Measurements from ENCODE around the gene PPP1R14B.

GRCh38 chr11:64226507-64227051, 20.2 kb downstream of the PPP1R14B start:
- peak; percentile 67 for TF ChIP-seq MAX (IDR thresholded peaks at IDR 0.05)
- no peak for TF ChIP-seq NFATC3 (CRISPR knock-in tag; IDR thresholded peaks at IDR 0.05)
- TF ChIP-seq GABPA (IDR thresholded peaks at IDR 0.05; ENCODE audit: low read depth, low read length) = no peak
- TF ChIP-seq GABPA (CRISPR knock-in tag; IDR thresholded peaks at IDR 0.05; ENCODE audit: low read depth) = peak; percentile 69
- TF ChIP-seq ZSCAN12 (CRISPR knock-in tag; IDR thresholded peaks at IDR 0.05) = no peak
- TF ChIP-seq, protein P1, sequence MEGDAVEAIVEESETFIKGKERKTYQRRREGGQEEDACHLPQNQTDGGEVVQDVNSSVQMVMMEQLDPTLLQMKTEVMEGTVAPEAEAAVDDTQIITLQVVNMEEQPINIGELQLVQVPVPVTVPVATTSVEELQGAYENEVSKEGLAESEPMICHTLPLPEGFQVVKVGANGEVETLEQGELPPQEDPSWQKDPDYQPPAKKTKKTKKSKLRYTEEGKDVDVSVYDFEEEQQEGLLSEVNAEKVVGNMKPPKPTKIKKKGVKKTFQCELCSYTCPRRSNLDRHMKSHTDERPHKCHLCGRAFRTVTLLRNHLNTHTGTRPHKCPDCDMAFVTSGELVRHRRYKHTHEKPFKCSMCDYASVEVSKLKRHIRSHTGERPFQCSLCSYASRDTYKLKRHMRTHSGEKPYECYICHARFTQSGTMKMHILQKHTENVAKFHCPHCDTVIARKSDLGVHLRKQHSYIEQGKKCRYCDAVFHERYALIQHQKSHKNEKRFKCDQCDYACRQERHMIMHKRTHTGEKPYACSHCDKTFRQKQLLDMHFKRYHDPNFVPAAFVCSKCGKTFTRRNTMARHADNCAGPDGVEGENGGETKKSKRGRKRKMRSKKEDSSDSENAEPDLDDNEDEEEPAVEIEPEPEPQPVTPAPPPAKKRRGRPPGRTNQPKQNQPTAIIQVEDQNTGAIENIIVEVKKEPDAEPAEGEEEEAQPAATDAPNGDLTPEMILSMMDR (CRISPR knock-in tag; IDR thresholded peaks at IDR 0.05) = no peak
- no peak for TF ChIP-seq POGK (CRISPR knock-in tag; conservative IDR thresholded peaks at IDR 0.05)
- no peak for TF ChIP-seq RFX5 (IDR thresholded peaks at IDR 0.05; ENCODE audit: low read depth, low read length)
- TF ChIP-seq FOSL1 (CRISPR knock-in tag; IDR thresholded peaks at IDR 0.05; ENCODE audit: borderline replicate concordance) = no peak
- TF ChIP-seq TBL1XR1 (IDR thresholded peaks at IDR 0.05; ENCODE audit: borderline replicate concordance, low read length, partially characterized antibody) = no peak
- TF ChIP-seq POLR2A (IDR thresholded peaks at IDR 0.05; ENCODE audit: insufficient read depth in 1 of 2, low read depth in 2 of 2, low read length in 2 of 2) = no peak; a peak in 1 of 4 replicates
- TF ChIP-seq PAX8 (CRISPR knock-in tag; IDR thresholded peaks at IDR 0.05; ENCODE audit: borderline replicate concordance) = no peak
- TF ChIP-seq SMARCE1 (IDR thresholded peaks at IDR 0.05; ENCODE audit: borderline replicate concordance) = no peak
- TF ChIP-seq, protein P2, sequence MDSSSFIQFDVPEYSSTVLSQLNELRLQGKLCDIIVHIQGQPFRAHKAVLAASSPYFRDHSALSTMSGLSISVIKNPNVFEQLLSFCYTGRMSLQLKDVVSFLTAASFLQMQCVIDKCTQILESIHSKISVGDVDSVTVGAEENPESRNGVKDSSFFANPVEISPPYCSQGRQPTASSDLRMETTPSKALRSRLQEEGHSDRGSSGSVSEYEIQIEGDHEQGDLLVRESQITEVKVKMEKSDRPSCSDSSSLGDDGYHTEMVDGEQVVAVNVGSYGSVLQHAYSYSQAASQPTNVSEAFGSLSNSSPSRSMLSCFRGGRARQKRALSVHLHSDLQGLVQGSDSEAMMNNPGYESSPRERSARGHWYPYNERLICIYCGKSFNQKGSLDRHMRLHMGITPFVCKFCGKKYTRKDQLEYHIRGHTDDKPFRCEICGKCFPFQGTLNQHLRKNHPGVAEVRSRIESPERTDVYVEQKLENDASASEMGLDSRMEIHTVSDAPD (CRISPR knock-in tag; IDR thresholded peaks at IDR 0.05) = no peak; the same call in 1 of the 2 replicates

All from HepG2 (cell line).